CD4-positive, alpha-beta T cell (primary cell): ENCODE data around the gene KIF2A. TPM values are rescaled to one million over a fixed set of nuclear protein-coding genes. Genes with fewer than 3 reads are reported as not detected.
A peak's percentile ranks its signal among the peaks of the same experiment; 100 is the strongest.

Experiments
- ATAC-seq: fragments of 200-7000 bp; cut with Tn5 transposase; one replicate; pipeline ENCODE4 v1.10.0; 2022; ENCODE audit warnings: mild to moderate bottlenecking; ENCODE audit not compliant: poor library complexity
- CTCF ChIA-PET: fragments of 350-600 bp; sonication (Branson Sonifier 250); formaldehyde crosslinking; loops from one replicate; lab custom pipeline; 2021; ENCODE audit warnings: antibody characterized with exemption, inconsistent platforms; lab: Charles Lee
- POLR2A ChIA-PET: fragments of 350-600 bp; sonication (Branson Sonifier 250); formaldehyde crosslinking; loops from one replicate; lab custom pipeline; 2021; ENCODE audit warnings: antibody characterized with exemption, inconsistent platforms; lab: Charles Lee
- DNase-seq, 14 experiments: peaks; one replicate each; pipeline ENCODE4 v3.0.0-alpha.2; 2013 to 2020; ENCODE audit warnings: mixed read lengths in 2 of 14
- H3K27ac ChIP-seq, 2 donors: one replicate each; pipeline versions ENCODE4 v1.5.1 to v1.7.0; 2013; ENCODE audit warnings: low read length in 2 of 2, low read depth in 1 of 2, mild to moderate bottlenecking in 1 of 2
- H3K27me3 ChIP-seq, 2 experiments: 1 replicate in 1 of 2; 2 replicates in 1 of 2; pipeline versions ENCODE4 v1.6.1 to v1.7.0; 2013; ENCODE audit warnings: low read length in 2 of 2, control low read depth in 1 of 2, mild to moderate bottlenecking in 1 of 2, moderate library complexity in 1 of 2; ENCODE audit not compliant: insufficient read depth in 2 of 2, control insufficient read depth in 1 of 2
- H3K36me3 ChIP-seq: one replicate; pipeline ENCODE4 v1.6.1; 2013; ENCODE audit warnings: low read length, control low read depth; ENCODE audit not compliant: insufficient read depth
- H3K4me1 ChIP-seq: one replicate; pipeline ENCODE4 v1.6.1; 2013; ENCODE audit warnings: low read length, control low read depth; ENCODE audit not compliant: insufficient read depth
- H3K4me3 ChIP-seq: one replicate; pipeline ENCODE4 v1.5.1; 2013; ENCODE audit warnings: mild to moderate bottlenecking, low read length, moderate library complexity
- H3K9me3 ChIP-seq, 2 experiments: 1 replicate in 1 of 2; 2 replicates in 1 of 2; pipeline versions ENCODE4 v1.6.1 to v1.7.0; 2013; ENCODE audit warnings: low read length in 2 of 2, mild to moderate bottlenecking in 2 of 2, control low read depth in 1 of 2, moderate library complexity in 1 of 2; ENCODE audit not compliant: control insufficient read depth in 1 of 2, insufficient read depth in 1 of 2
- H3K27ac Mint-ChIP-seq: one replicate; pipeline ENCODE4 v1.8.0; 2020; ENCODE audit warnings: mixed read lengths
- H3K27me3 Mint-ChIP-seq: one replicate; pipeline ENCODE4 v1.8.0; 2021; ENCODE audit warnings: mixed read lengths
- H3K36me3 Mint-ChIP-seq: one replicate; pipeline ENCODE4 v1.8.0; 2021; ENCODE audit warnings: low read depth, mixed read lengths
- H3K4me1 Mint-ChIP-seq: one replicate; pipeline ENCODE4 v1.8.0; 2021; ENCODE audit warnings: low read depth, mixed read lengths
- H3K4me3 Mint-ChIP-seq: one replicate; pipeline ENCODE4 v1.8.0; 2020; ENCODE audit warnings: mild to moderate bottlenecking, mixed read lengths
- H3K9me3 Mint-ChIP-seq: one replicate; pipeline ENCODE4 v1.8.0; 2020; ENCODE audit warnings: mixed read lengths
- CTCF ChIP-seq: fragments of 200-600 bp; IDR thresholded peaks from one replicate; pipeline ENCODE4 v1.8.0; 2022; ENCODE audit warnings: antibody characterized with exemption, mild to moderate bottlenecking
- intact Hi-C, 2 experiments: fragments of 100-400 bp; cut with DNase I in 1 of 2; cut with micrococcal nuclease in 1 of 2; formaldehyde crosslinking; loops; one replicate each; pipeline versions ENCODE4 v1.15.1 to v1.9.0; 2023 to 2025; cut with DNase I, micrococcal nuclease
- total RNA-seq, 174 experiments: library from RNA in 2 of 174; stranded (reverse) in 2 of 174; gene quantifications; one replicate each; pipeline ENCODE4 v1.2.3 and lab custom pipeline; 2021 to 2026

The KIF2A gene
- total RNA-seq, 2 experiments from 2014 or later, result 78.4 to 81.8 TPM

GRCh38 chr5:62341783-62342475, 35.9 kb downstream of the KIF2A start:
- Mint-ChIP-seq H3K27me3 (no peaks in the 10 kb centered on the region), H3K4me1 (peaks cover 66% of the 10 kb centered on the region), H3K36me3 (peaks cover 5% of the 10 kb centered on the region), H3K4me3 (peak overlapping the region; percentile 74), H3K27ac (peak overlapping the region; percentile 70), H3K9me3 (no peaks in the 10 kb centered on the region)
- peak; percentile 65 for ATAC-seq
- Histone ChIP-seq H3K27ac (peak overlapping the region; percentile 23 to 26), H3K36me3 (no peaks in the 10 kb centered on the region), H3K4me1 (peaks cover 30% of the 10 kb centered on the region), H3K27me3 (no peaks in the 10 kb centered on the region), H3K9me3 (no peaks in the 10 kb centered on the region), H3K4me3 (no peak overlapping the region)
- intact Hi-C loops, result loop anchor here (1.0 to 5.0 kb wide), 2 partner anchors 35 kb away; partner anchors contain the start of gene KIF2A (in 1 of the 2)
- peak in 3 of 14 experiments; percentile 20 to 37 (median 26) for DNase-seq
- POLR2A ChIA-PET, result interaction anchor here (0.6 to 1.3 kb wide), 2 partner anchors 36 to 62 kb away, joined by 3 read pairs; partner anchors contain the start of gene DIMT1
- TF ChIP-seq CTCF, result no peak
- CTCF ChIA-PET, result no interaction called here

- no peaks in the 10 kb centered on the region for H3K9me3 Mint-ChIP-seq
- H3K27me3 Mint-ChIP-seq, result no peaks in the 10 kb centered on the region
- Histone ChIP-seq H3K4me3 (no peak overlapping the region), H3K27ac (peak overlapping the region in 1 of 2 donors; percentile 23), H3K4me1 (peaks cover 30% of the 10 kb centered on the region), H3K9me3 (no peaks in the 10 kb centered on the region), H3K36me3 (no peaks in the 10 kb centered on the region), H3K27me3 (no peaks in the 10 kb centered on the region)
- H3K4me3 Mint-ChIP-seq, result peak overlapping the region; percentile 74
- no peak for TF ChIP-seq CTCF
- intact Hi-C loops, result loop anchor here in 1 of 2 experiments (5.0 kb wide), 1 partner anchor 35 kb away; the partner anchor contains the start of gene KIF2A
- H3K27ac Mint-ChIP-seq, result peak overlapping the region; percentile 70
- ATAC-seq, result no peak
- CTCF ChIA-PET, result no interaction called here
- H3K4me1 Mint-ChIP-seq, result peaks cover 66% of the 10 kb centered on the region
- POLR2A ChIA-PET, result interaction anchor here (0.6 kb wide), 1 partner anchor 37 kb away, joined by 3 read pairs; no protein-coding TSS in a partner anchor
- H3K36me3 Mint-ChIP-seq, result peaks cover 5% of the 10 kb centered on the region
- DNase-seq, result no peak
Observed at GRCh38 chr5:62342476-62342837, 36.5 kb downstream of the KIF2A start.

GRCh38 chr5:62343428-62343827, 37.4 kb downstream of the KIF2A start:
- H3K36me3 ChIP-seq, result peaks cover 8% of the 10 kb centered on the region
- no peaks in the 10 kb centered on the region for H3K9me3 Mint-ChIP-seq
- no peak overlapping the region for H3K4me3 Mint-ChIP-seq
- peaks cover 34% of the 10 kb centered on the region for H3K4me1 ChIP-seq
- no peak overlapping the region for H3K4me3 ChIP-seq
- H3K27me3 Mint-ChIP-seq, result no peaks in the 10 kb centered on the region
- peaks cover 14% of the 10 kb centered on the region for H3K36me3 Mint-ChIP-seq
- ATAC-seq (no peak), DNase-seq (no peak)
- no peaks in the 10 kb centered on the region for H3K9me3 ChIP-seq
- H3K27me3 ChIP-seq, result no peaks in the 10 kb centered on the region
- no peak overlapping the region for H3K27ac ChIP-seq
- ChIA-PET CTCF (interaction anchor here (1.0 kb wide), 1 partner anchor 119 kb away, joined by 3 read pairs; no protein-coding TSS in a partner anchor), POLR2A (interaction anchor here (0.6 to 1.3 kb wide), 3 partner anchors 8 to 60 kb away, joined by 3 read pairs; no protein-coding TSS in a partner anchor)
- H3K27ac Mint-ChIP-seq, result peak overlapping the region; percentile 52
- no peak for TF ChIP-seq CTCF
- intact Hi-C loops, result loop anchor here in 1 of 2 experiments (5.0 kb wide), 1 partner anchor 36 kb away; the partner anchor contains the start of gene KIF2A
- peaks cover 68% of the 10 kb centered on the region for H3K4me1 Mint-ChIP-seq
